Endodermal cell (in vitro differentiated cells): ENCODE data around the gene MAPK1IP1L. TPM values are rescaled to one million over a fixed set of nuclear protein-coding genes. Genes with fewer than 3 reads are reported as not detected.

Experiments used
- DNase-seq: peaks from one replicate; pipeline ENCODE4 v3.0.0-alpha.2; 2017
- H3K27ac ChIP-seq: 2 replicates; pipeline ENCODE4 v1.5.1; 2013; ENCODE audit warnings: mild to moderate bottlenecking, low read depth, low read length, moderate library complexity
- H3K27me3 ChIP-seq: 2 replicates; pipeline ENCODE4 v1.6.1; 2013; ENCODE audit warnings: mild to moderate bottlenecking, low read length, moderate library complexity; ENCODE audit not compliant: insufficient read depth, control insufficient read depth, poor library complexity, severe bottlenecking
- H3K36me3 ChIP-seq: 2 replicates; pipeline ENCODE4 v1.7.0; 2013; ENCODE audit warnings: mild to moderate bottlenecking, low read length, moderate library complexity; ENCODE audit not compliant: control insufficient read depth, insufficient read depth
- H3K4me1 ChIP-seq: one replicate; pipeline ENCODE4 v1.7.0; 2013; ENCODE audit warnings: low read length; ENCODE audit not compliant: control insufficient read depth, insufficient read depth
- H3K4me3 ChIP-seq: 2 replicates; pipeline ENCODE4 v1.5.1; 2013; ENCODE audit warnings: mild to moderate bottlenecking, low read length, moderate library complexity
- H3K9ac ChIP-seq: 2 replicates; pipeline ENCODE4 v1.6.1; 2013; ENCODE audit warnings: mild to moderate bottlenecking, low read length, moderate library complexity; ENCODE audit not compliant: poor library complexity, severe bottlenecking; ENCODE audit errors: extremely low read depth
- H3K9me3 ChIP-seq: 2 replicates; pipeline ENCODE4 v1.6.1; 2013; ENCODE audit warnings: mild to moderate bottlenecking, low read length, moderate library complexity; ENCODE audit not compliant: control insufficient read depth
- H3K27ac Mint-ChIP-seq: 2 replicates; pipeline ENCODE4 v1.8.0; 2020; ENCODE audit warnings: mixed read lengths
- H3K27me3 Mint-ChIP-seq: 2 replicates; pipeline ENCODE4 v1.8.0; 2021; ENCODE audit warnings: mild to moderate bottlenecking, mixed read lengths; ENCODE audit not compliant: insufficient read depth
- H3K36me3 Mint-ChIP-seq: 2 replicates; pipeline ENCODE4 v1.8.0; 2020; ENCODE audit warnings: low read depth, mixed read lengths
- H3K4me1 Mint-ChIP-seq: 2 replicates; pipeline ENCODE4 v1.8.0; 2020; ENCODE audit warnings: mixed read lengths
- H3K4me3 Mint-ChIP-seq: 2 replicates; pipeline ENCODE4 v1.8.0; 2020; ENCODE audit warnings: mild to moderate bottlenecking, moderate library complexity, mixed read lengths
- H3K9me3 Mint-ChIP-seq: 2 replicates; pipeline ENCODE4 v1.8.0; 2020; ENCODE audit warnings: mild to moderate bottlenecking, mixed read lengths
- whole genome bisulfite sequencing, 2 experiments: methylation state at CpG; one replicate each; pipeline versions ENCODE4 v1.1.5 to v1.1.7; 2013; ENCODE audit warnings: missing lambda C conversion rate in 2 of 2, mixed read lengths in 1 of 2; ENCODE audit not compliant: insufficient coverage in 1 of 2, insufficient read length in 1 of 2; 5-methylcytosine and 5-hydroxymethylcytosine counted together
- total RNA-seq, 2 donors: library from RNA; stranded (reverse); fragmentation: NEBNext Ultra II Directional in 1 of 2; extraction: Animal tissue kit (Norgen Biotek cat#: 25700) in 1 of 2; gene quantifications; 2 replicates in 1 of 2; 3 replicates in 1 of 2; pipeline ENCODE4 v1.2.1, GENCODE V29; 2021
- TF ChIP-seq, protein P1 (sequence below): fragments of 200-600 bp; sonication (generic); conservative IDR thresholded peaks from 2 replicates; pipeline ENCODE4 v1.5.0; 2021; ENCODE audit warnings: antibody characterized with exemption, mild to moderate bottlenecking

MAPK1IP1L gene
- total RNA-seq, 2 donors from 2014 or later = 122 to 153 TPM

DNA sequence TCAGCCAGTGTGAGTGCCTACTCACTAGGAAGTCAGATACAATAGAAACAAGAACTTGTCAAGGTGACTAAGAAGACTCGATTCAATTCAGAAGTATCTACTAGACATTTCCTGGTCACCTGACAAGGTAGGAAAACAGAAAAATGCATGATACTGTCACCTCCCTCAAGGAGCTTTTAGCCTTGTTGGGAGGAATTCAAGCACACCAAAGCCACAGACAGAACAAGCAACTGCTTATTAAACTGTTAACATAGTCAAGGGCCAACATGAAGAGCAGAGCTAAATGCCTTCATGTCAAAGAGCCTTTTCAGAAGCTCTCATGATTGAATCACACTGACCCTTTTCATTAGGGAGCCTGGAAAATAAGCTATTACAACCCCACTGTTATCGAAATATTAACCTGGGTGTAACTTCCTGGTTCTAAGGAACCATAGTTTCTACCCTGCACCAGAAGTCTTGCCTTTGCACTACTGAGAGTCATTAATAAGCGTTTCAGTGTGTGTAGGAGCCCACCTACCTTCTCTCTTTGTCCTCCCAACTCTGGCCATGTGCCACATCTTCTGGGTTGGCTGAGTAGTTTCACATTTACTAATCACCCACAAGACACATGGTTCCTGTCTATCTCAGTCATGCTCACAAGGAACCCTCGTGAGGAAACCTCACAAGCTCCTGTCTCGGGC is 46.6 kb downstream of the MAPK1IP1L start:
- Mint-ChIP-seq H3K4me3 (no peak overlapping the region), H3K27ac (no peak overlapping the region), H3K27me3 (no peaks in the 10 kb centered on the region), H3K4me1 (peaks cover 14% of the 10 kb centered on the region), H3K36me3 (no peaks in the 10 kb centered on the region), H3K9me3 (no peaks in the 10 kb centered on the region)
- no peak for DNase-seq
- Histone ChIP-seq H3K27ac (no peak overlapping the region), H3K4me3 (no peak overlapping the region), H3K4me1 (peaks cover 9% of the 10 kb centered on the region), H3K36me3 (no peaks in the 10 kb centered on the region), H3K9me3 (no peaks in the 10 kb centered on the region), H3K27me3 (no peaks in the 10 kb centered on the region), H3K9ac (no peak overlapping the region)
- TF ChIP-seq, protein P1, sequence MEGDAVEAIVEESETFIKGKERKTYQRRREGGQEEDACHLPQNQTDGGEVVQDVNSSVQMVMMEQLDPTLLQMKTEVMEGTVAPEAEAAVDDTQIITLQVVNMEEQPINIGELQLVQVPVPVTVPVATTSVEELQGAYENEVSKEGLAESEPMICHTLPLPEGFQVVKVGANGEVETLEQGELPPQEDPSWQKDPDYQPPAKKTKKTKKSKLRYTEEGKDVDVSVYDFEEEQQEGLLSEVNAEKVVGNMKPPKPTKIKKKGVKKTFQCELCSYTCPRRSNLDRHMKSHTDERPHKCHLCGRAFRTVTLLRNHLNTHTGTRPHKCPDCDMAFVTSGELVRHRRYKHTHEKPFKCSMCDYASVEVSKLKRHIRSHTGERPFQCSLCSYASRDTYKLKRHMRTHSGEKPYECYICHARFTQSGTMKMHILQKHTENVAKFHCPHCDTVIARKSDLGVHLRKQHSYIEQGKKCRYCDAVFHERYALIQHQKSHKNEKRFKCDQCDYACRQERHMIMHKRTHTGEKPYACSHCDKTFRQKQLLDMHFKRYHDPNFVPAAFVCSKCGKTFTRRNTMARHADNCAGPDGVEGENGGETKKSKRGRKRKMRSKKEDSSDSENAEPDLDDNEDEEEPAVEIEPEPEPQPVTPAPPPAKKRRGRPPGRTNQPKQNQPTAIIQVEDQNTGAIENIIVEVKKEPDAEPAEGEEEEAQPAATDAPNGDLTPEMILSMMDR = no peak
- WGBS, 2 experiments = 93% methylated on average over 3 to 5 of the region's 5 CpGs

DNA sequence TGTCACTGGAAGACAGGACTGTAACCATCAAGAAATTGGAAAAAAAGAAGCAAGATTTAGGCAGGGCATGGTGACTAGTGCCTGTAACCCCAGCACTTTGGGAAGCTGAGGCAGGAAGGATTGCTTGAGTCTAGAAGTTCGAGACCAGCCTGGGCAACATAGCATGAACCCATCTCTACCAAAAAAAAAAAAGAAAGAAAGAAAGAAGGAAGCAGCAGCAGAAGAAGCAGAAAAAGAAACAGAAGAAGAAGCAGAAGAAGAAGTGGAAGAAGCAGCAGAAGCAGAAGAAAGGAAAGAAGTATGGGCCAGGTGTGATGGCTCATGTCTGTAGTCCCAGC is 47.1 kb downstream of the MAPK1IP1L start:
- H3K9me3 ChIP-seq = no peaks in the 10 kb centered on the region
- H3K27ac Mint-ChIP-seq = no peak overlapping the region

GRCh38 chr14:55099756-55100155 is 48.3 kb downstream of the MAPK1IP1L start:
- Histone ChIP-seq H3K36me3 (no peaks in the 10 kb centered on the region), H3K9ac (no peak overlapping the region), H3K27me3 (no peaks in the 10 kb centered on the region), H3K4me3 (no peak overlapping the region), H3K27ac (no peak overlapping the region), H3K4me1 (peaks cover 10% of the 10 kb centered on the region), H3K9me3 (peaks cover 10% of the 10 kb centered on the region)
- DNase-seq = no peak
- no peaks in the 10 kb centered on the region for H3K27me3 Mint-ChIP-seq
- H3K36me3 Mint-ChIP-seq = no peaks in the 10 kb centered on the region
- WGBS, 2 experiments = 83 to 91% methylated on average over 1 of the region's 2 CpGs
- H3K4me3 Mint-ChIP-seq = no peak overlapping the region
- TF ChIP-seq, protein P1 = no peak
- H3K27ac Mint-ChIP-seq = no peak overlapping the region
- H3K4me1 Mint-ChIP-seq = peaks cover 25% of the 10 kb centered on the region
- peaks cover 8% of the 10 kb centered on the region for H3K9me3 Mint-ChIP-seq

More for the DNA sequence above, 47.1 kb downstream of the MAPK1IP1L start:
- Histone ChIP-seq H3K4me3 (no peak overlapping the region), H3K9ac (no peak overlapping the region), H3K27ac (no peak overlapping the region), H3K4me1 (peaks cover 10% of the 10 kb centered on the region), H3K36me3 (no peaks in the 10 kb centered on the region), H3K27me3 (no peaks in the 10 kb centered on the region)
- 80% methylated on average over 1 of the region's 1 CpG; no CpG with 5 or more reads in 1 of the 2 experiments for WGBS, 2 experiments
- Mint-ChIP-seq H3K27me3 (no peaks in the 10 kb centered on the region), H3K9me3 (no peaks in the 10 kb centered on the region), H3K36me3 (no peaks in the 10 kb centered on the region), H3K4me1 (peaks cover 19% of the 10 kb centered on the region), H3K4me3 (no peak overlapping the region)
- no peak for DNase-seq
- TF ChIP-seq, protein P1 = no peak
